GM03348 (cell line): Measurements from ENCODE around the gene CDH4.
A peak's percentile ranks its signal among the peaks of the same experiment; 100 is the strongest.

Source experiments
- DNase-seq: peaks from one replicate; pipeline ENCODE4 v3.0.0; 2012; ENCODE audit warnings: low spot score

Gene CDH4

GRCh38 chr20:61631751-61632150 is 379.7 kb downstream of the CDH4 start:
- no peak for DNase-seq

GRCh38 chr20:61633004-61633403 is 380.9 kb downstream of the CDH4 start:
- no peak for DNase-seq

GRCh38 chr20:61634376-61635145 is 382.5 kb downstream of the CDH4 start:
- no peak for DNase-seq

- DNase-seq: no peak
Observed at GRCh38 chr20:61635721-61636455, 383.8 kb downstream of the CDH4 start.

GRCh38 chr20:61636531-61637116 is 384.6 kb downstream of the CDH4 start:
- no peak for DNase-seq

- DNase-seq: peak; percentile 78
Observed at GRCh38 chr20:61638802-61639585, 386.9 kb downstream of the CDH4 start.

- DNase-seq: peak; percentile 88
Observed at GRCh38 chr20:61640131-61640870, 388.2 kb downstream of the CDH4 start.

- DNase-seq: no peak
Observed at GRCh38 chr20:61640871-61641245, 388.8 kb downstream of the CDH4 start.

GRCh38 chr20:61643656-61644377 is 391.8 kb downstream of the CDH4 start:
- no peak for DNase-seq

GRCh38 chr20:61644378-61645076 is 392.5 kb downstream of the CDH4 start:
- DNase-seq: no peak

- DNase-seq: no peak
Observed at GRCh38 chr20:61645732-61646131, 393.7 kb downstream of the CDH4 start.

GRCh38 chr20:61646453-61646852 is 394.4 kb downstream of the CDH4 start:
- no peak for DNase-seq

GRCh38 chr20:61646986-61647385 is 394.9 kb downstream of the CDH4 start:
- no peak for DNase-seq

GRCh38 chr20:61647702-61648101 is 395.6 kb downstream of the CDH4 start:
- DNase-seq: no peak

- DNase-seq: no peak
Observed at GRCh38 chr20:61649105-61649859, 397.2 kb downstream of the CDH4 start.

- no peak for DNase-seq
Observed at GRCh38 chr20:61649860-61650162, 397.8 kb downstream of the CDH4 start.

- no peak for DNase-seq
Observed at GRCh38 chr20:61650912-61651733, 399.1 kb downstream of the CDH4 start.

- DNase-seq: no peak
Observed at GRCh38 chr20:61652146-61652545, 400.1 kb downstream of the CDH4 start.

GRCh38 chr20:61654726-61655125 is 402.7 kb downstream of the CDH4 start:
- DNase-seq: no peak
